Erythroblast (primary cell): ENCODE measurements around the gene GNB5.

Experiments
- GATA1 ChIP-seq: IDR thresholded peaks from 2 replicates; pipeline ENCODE4 v1.6.1; 2011; ENCODE audit warnings: low read depth, mild to moderate bottlenecking, control low read depth, low read length, moderate library complexity
- POLR2A ChIP-seq: IDR thresholded peaks from 2 replicates; pipeline ENCODE4 v1.6.1; 2011; ENCODE audit warnings: mild to moderate bottlenecking, low read length

DNA sequence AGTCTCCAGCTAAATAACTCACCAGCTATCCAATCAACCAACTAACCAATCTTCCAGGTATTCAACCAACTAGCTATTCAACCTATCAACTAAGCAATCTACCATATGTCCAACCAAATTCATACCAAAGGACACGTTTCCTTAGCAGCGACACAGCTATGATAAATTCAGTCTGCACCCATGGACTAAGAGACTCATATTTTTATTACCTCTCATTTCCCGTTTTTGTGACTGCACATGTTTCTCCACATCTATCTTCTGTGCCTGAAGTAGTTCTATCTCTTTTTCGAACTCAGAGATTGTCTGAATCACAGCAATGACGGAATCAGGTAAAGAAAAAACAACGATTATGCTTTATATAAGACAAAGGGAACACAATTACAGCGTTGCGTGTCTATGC is 34.0 kb upstream of the GNB5 start:
- TF ChIP-seq POLR2A = no peak
- no peak for TF ChIP-seq GATA1
